ENCODE results near the gene GPC3. TPM values are rescaled to one million over a fixed set of nuclear protein-coding genes. Genes with fewer than 3 reads are reported as not detected.
"Not testable (repeated sequence)": the region's sequence is repeated elsewhere in the genome, so short reads cannot be mapped to it uniquely, and the experiment has no call there.

The GPC3 gene
- total and polyA plus RNA-seq, 8 donors: 0.46 to 137 (median 4.4) TPM

DNA sequence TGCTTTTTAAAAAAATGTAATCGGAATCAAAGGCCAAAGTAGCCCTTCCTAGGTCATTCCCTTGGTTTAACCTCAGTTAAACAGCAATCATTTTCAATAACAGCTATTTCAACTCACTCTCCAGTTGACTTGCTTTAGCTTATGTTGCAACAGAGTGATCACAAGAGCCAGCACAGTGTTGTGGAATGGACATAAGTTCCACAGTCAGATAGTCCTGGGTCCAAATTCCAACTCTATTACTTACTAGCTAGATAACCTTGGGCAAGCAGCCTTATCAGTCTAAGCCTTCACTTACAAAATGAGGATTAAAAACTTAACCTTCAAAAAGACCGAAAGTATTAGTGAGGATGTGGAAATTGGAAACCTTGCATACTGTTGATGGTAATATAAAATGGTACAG is 9.2 kb upstream of the GPC3 start:
- Histone ChIP-seq H3K27ac (no peak overlapping the region), H3K9me3 (no peaks in the 10 kb centered on the region), H3K4me1 (no peaks in the 10 kb centered on the region), H3K4me3 (no peak overlapping the region), H3K36me3 (no peaks in the 10 kb centered on the region), H3K27me3 (no peaks in the 10 kb centered on the region)
- no peak for TF ChIP-seq POLR2AphosphoS5 (IDR thresholded peaks at IDR 0.05)
- TF ChIP-seq CTCF (IDR thresholded peaks at IDR 0.05): no peak
- TF ChIP-seq EP300 (IDR thresholded peaks at IDR 0.05): no peak
- TF ChIP-seq POLR2A (IDR thresholded peaks at IDR 0.05): no peak
- DNase-seq: no peak
- intact Hi-C loops (cut with DNase I; ENCODE audit: low total_unique reads): no loop called here
- whole genome bisulfite sequencing, 5 donors: 43 to 63% (median 54%) methylated on average over 2 of the region's 2 CpGs

- Histone ChIP-seq H3K36me3 (no peaks in the 10 kb centered on the region), H3K27ac (no peak overlapping the region), H3K27me3 (no peaks in the 10 kb centered on the region), H3K4me3 (no peak overlapping the region), H3K9me3 (no peaks in the 10 kb centered on the region), H3K4me1 (no peaks in the 10 kb centered on the region)
- WGBS, 5 donors: 70 to 88% (median 80%) methylated on average over 4 of the region's 4 CpGs
- DNase-seq: no peak
- intact Hi-C loops (cut with DNase I; ENCODE audit: low total_unique reads): no loop called here
- no peak for TF ChIP-seq POLR2A (IDR thresholded peaks at IDR 0.05)
- no peak for TF ChIP-seq EP300 (IDR thresholded peaks at IDR 0.05)
- TF ChIP-seq POLR2AphosphoS5 (IDR thresholded peaks at IDR 0.05): no peak
- no peak for TF ChIP-seq CTCF (IDR thresholded peaks at IDR 0.05)
Observed at GRCh38 chrX:133992882-133993281, 7.5 kb upstream of the GPC3 start.

GRCh38 chrX:133991814-133992213 is 6.4 kb upstream of the GPC3 start:
- Histone ChIP-seq H3K4me1 (no peaks in the 10 kb centered on the region), H3K27ac (no peak overlapping the region), H3K27me3 (no peaks in the 10 kb centered on the region), H3K4me3 (no peak overlapping the region), H3K36me3 (no peaks in the 10 kb centered on the region), H3K9me3 (no peaks in the 10 kb centered on the region)
- no peak for TF ChIP-seq POLR2AphosphoS5 (IDR thresholded peaks at IDR 0.05)
- WGBS, 5 donors: 51 to 86% (median 76%) methylated on average over 5 of the region's 5 CpGs
- intact Hi-C loops (cut with DNase I; ENCODE audit: low total_unique reads): no loop called here
- no peak for DNase-seq

DNA sequence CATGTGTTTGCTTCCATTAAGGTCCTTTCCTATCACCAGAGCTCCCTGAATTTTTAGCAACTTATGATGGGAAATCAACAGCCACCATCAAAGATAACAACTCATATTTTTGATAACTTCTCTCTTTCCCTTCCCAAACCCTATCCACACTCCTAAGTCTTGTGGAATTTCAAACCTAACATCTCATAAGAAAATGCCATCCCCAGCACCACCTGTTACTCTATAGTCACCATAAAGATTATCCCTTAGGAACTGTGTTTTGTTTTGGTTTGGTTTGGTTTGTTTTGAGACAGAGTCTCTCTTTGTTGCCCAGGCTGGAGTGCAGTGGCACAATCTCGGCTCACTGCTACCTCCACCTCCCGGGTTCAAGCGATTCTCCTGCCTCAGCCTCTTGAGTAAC is 5.7 kb upstream of the GPC3 start:
- intact Hi-C loops (cut with DNase I; ENCODE audit: low total_unique reads): not testable (repeated sequence)
- 80 to 98% (median 89%) methylated on average over 3 of the region's 3 CpGs for WGBS, 5 donors

DNA sequence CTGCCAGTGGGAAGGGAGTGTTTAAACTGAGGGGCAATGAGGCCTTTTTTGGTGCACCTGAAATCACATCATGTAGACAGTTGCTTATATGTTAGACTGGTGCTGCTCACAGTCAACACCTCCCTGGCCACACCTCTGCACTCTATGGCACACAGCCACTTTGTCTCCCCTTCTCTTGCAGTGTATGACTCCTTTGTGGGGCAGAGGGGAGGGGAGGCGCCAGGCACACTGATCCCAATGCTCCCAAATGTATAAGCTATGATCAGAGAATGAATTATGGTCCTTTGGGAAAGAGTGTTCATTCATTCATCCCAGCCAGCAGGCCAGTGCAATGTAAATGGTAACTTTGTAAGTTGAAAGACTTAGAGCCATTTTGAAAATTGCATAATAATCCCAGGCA is 4.6 kb upstream of the GPC3 start:
- intact Hi-C loops (cut with DNase I; ENCODE audit: low total_unique reads): no loop called here
- Histone ChIP-seq H3K4me1 (peaks cover 0 to 9% (median 7%) of the 10 kb centered on the region in 4 donors), H3K4me3 (no peak overlapping the region), H3K36me3 (no peaks in the 10 kb centered on the region), H3K27ac (no peak overlapping the region), H3K27me3 (peaks cover 0 to 16% (median 14%) of the 10 kb centered on the region in 3 donors), H3K9me3 (no peaks in the 10 kb centered on the region)
- 14 to 75% (median 43%) methylated on average over 1 of the region's 1 CpG for WGBS, 5 donors
- no peak for DNase-seq
- TF ChIP-seq CTCF (IDR thresholded peaks at IDR 0.05): no peak
- no peak for TF ChIP-seq POLR2A (IDR thresholded peaks at IDR 0.05)
- TF ChIP-seq POLR2AphosphoS5 (IDR thresholded peaks at IDR 0.05): no peak
- TF ChIP-seq EP300 (IDR thresholded peaks at IDR 0.05): no peak

More for the DNA sequence above, 5.7 kb upstream of the GPC3 start:
- not testable (repeated sequence) for H3K27me3 ChIP-seq, H3K9me3 ChIP-seq, H3K36me3 ChIP-seq, H3K4me3 ChIP-seq, H3K27ac ChIP-seq, H3K4me1 ChIP-seq, DNase-seq

All from stomach (tissue), 9 donors.